NCI-H526 (cell line): Measurements from ENCODE around the gene RSPH6A.
"Not testable (repeated sequence)": the region's sequence is repeated elsewhere in the genome, so short reads cannot be mapped to it uniquely, and the experiment has no call there.

Experiments used
- DNase-seq, 2 experiments: peaks; one replicate each; lab custom pipeline; 2025; lab: John Stamatoyannopoulos, UW

RSPH6A gene

DNA sequence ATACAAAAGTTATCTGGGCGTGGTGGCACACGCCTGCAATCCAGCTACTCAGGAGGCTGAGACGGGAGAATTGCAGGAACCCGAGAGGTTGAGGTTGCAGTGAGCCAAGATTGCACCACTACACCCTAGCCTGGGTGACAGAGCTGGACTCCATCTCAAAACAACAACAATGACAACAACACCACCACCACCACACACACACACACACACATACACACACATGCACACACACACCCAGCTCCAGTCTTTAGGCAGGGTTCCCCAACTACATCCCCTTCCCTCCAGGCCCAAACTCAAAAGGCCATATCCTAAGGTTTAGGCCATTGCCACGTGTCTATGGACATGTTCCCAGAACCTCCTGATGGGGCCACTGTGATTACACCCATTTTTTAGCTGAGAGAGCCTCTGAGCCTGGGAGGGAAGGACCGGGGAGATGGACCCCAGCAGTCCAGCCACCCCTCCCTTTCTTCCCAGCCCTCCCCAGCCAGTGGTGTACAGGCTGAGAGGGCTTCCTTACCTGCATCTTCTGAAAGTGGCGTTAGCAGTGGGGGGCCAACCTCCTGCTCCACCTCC lies 13.4 kb downstream of the RSPH6A start:
- DNase-seq = no peak

GRCh38 chr19:45800070-45800553 lies 15.0 kb downstream of the RSPH6A start:
- DNase-seq = no peak

DNA sequence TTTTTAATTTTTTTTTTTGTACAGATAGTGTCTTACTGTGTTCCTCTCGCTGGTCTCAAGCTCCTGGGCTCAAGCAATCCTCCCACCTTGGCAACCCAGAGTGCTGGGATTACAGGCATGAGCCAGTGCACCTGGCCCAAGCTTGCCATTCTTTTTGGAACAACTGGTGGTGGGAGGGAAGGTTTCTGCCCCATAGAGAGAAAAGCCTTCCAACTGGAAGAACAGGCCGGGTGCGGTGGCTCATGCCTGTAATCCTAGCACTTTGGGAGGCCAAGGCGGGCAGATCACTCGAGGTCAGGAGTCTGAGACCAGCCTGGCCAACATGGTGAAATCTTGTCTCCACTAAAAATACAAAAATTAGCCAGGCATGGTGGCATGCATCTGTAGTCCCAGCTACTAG lies 15.6 kb downstream of the RSPH6A start:
- DNase-seq = not testable (repeated sequence)

DNA sequence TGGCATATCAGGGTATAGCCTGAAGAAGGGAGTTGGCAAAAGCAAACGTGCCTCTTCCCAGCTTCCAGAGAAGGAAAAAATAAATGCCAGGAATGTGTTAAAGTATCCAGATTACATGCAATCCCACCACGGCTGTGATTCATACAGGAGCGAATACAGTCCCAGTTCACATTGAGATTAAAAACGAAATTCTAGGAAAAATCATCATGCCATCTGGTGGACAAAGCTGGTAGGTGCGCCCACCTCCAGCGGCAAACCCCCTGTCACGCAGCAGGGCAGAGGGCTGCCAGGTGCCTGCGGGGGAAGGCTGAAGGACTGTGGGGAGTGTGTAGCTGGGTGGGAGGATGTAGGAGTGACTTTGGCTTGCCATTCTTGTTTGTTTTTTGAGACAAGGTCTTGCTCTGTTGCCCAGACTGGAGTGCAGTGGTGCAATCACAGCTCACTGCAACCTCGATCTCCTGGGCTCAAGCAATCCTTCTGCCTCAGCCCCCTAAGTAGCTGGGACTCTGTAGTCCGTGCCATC lies 16.1 kb downstream of the RSPH6A start:
- peak in 1 of 2 experiments; percentile 69 for DNase-seq

GRCh38 chr19:45794627-45795026 lies 20.5 kb downstream of the RSPH6A start:
- DNase-seq = no peak

- no peak for DNase-seq
Observed at GRCh38 chr19:45793876-45794275, 21.2 kb downstream of the RSPH6A start.

GRCh38 chr19:45793178-45793564 lies 21.9 kb downstream of the RSPH6A start:
- DNase-seq = no peak

- DNase-seq = peak; percentile 93 to 99
Observed at GRCh38 chr19:45792470-45793177, 22.5 kb downstream of the RSPH6A start, which contains the start of gene DMWD. Gene DMWD, minus strand, starts transcription at chr19:45792845. Its CDS starts 89 bp downstream, at chr19:45792756.

DNA sequence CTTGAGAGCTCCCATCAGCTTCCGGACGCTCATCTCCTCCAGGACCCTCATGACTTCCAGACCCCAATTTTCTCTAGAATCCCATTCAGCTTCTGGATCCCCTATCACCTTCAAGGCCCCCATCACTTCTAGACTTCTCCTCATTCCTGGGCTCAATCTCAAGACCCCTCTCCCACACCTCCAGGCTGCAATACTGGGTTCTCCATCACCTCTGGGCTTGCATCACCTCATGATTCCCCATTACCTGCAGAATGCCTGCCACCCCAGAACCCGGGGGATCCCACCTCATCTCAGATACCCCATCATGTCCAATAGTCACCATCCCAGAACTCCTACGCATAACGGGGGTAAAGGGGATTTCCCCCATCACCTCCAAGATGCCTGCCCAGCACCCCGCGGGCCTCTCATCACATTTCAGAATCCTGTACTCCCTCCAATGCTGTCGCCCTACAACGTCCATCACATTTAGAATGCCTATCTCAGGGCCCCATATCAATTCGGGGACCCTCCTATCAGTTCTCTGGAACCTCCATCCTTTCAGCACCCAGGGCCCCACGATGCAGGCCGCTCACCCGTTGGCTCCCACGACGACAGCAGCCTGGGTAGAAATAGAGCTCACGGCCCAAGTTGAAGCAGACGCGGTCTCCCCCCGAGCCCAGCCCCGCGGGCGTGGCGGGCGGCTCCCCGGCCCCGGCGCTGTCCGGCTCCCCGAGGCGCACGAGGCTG lies 23.2 kb downstream of the RSPH6A start:
- DNase-seq = no peak

GRCh38 chr19:45790942-45791341 lies 24.2 kb downstream of the RSPH6A start:
- no peak for DNase-seq

GRCh38 chr19:45789035-45789786 lies 25.9 kb downstream of the RSPH6A start:
- no peak for DNase-seq

GRCh38 chr19:45786533-45786894 lies 28.6 kb downstream of the RSPH6A start:
- no peak for DNase-seq

DNA sequence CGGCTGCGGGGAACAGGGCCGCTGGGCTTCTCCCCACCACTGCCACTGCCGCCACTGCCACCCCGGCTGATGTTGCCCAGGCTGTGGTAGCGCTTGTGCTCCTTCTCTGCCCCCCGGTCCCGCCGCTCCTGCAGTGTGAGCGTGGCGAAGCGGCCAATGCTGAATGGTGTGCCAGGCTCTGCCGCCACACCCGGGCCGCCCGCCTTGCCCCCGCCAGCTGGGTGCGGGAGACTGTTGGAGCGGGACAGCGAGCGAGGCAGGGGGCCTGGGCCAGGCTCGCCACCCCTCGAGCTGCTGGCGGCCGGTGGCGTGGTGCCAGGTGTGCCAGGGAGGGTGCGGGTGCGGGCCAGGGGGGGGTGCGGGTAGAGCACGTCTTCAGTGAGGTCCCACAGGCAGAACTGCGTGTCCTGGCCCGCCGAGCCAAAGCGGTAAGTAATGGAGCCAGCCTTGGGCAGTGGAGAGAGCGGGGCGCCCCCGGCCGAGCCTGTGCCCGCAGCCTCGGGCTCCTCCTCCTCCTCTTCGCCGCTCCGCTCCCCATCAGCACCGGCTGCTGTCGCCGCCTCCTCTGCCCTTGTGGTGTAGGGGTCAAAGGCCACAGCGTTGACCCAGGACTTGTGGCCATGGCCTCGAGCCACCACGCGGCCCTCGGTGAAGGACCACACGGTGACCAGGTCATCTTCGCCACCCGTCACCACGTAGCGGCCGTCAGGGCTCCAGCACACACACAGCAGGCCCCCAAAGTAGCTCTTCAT lies 29.2 kb downstream of the RSPH6A start:
- DNase-seq = no peak

DNA sequence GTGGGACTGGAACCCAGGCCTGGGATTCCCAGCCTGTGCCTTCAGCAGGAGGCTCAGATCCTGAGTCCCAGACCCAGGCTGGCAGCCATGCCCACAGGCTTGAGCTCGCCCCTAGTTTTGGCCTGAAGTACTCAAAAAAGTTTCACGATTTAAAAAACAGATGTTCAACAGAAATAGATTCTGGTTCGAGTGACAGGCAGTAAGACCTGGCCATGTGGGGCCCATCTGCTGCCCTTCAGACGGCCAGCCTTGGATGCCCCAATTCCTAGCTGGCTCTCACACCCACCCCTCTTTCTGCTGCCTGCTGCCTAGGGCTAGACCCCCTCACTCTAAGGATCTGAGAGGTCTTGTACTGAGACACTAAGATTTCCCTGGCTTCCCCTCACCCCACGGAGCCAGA lies 30.0 kb downstream of the RSPH6A start:
- DNase-seq = no peak

DNA sequence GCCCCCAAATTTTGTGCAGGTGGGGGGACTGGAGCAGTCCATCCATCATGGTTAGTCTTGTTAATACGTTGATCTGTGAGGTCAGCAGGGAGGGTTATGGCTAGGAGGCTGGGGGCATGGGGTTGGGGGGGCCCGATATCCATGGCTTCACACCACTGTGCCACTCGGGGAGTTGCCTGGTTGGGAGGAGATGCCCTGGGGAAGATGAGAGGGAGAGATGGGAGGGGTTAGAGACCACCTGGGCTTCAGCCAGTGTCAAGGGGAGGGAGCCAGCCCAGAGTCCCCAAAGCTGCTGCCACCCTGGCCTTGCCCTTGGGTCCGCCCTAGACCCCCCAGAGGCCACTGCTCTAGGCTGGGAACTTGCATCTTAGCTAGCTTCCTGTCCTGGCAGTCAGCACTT lies 31.0 kb downstream of the RSPH6A start:
- no peak for DNase-seq

DNA sequence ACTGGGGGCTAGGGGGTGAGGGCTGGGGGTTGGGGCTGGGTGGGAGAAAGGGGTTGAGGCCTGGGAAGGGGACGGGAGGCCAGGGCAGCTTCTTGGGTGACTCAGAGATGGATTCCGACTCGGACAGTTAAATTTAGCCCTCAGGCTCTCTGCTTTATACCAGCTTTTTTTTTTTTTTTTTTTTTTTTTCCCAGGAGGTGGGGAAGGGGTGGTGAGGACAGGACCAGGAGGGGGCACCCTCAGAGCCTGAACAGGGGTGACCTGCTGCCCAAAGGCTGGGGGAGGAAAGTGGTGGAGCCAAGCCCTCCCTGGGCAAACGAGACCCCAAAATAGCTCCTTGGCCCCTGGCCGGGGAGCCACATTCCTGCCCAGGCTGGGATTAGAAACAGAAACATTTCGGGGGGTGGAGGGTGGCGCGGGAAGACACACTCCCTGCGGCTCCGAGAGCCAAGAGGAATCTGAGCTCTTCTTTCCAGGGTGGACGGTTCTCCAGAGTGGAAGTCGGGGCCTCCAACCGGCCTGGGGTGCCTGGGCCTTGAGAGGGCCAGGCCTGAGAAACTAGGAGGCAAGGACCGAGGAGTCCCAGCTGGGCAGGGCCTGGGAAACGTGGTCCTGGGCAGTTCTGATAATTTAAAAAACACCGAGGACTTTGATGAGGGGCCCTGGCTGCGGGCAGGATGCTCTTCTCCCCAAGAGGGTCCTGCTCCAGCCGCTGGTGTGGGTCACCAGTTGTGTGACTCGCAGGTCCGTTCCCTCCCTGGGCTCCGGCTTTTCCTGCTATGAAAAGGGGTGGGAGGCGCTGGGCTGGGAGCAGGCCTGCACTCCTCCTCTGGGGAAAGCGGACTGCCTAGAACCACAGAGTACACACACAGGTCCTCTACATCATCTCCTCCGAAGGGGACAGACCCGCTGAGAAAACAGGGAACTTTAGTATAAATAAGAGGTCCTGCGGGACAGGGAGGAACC lies 32.0 kb downstream of the RSPH6A start:
- DNase-seq = no peak

DNA sequence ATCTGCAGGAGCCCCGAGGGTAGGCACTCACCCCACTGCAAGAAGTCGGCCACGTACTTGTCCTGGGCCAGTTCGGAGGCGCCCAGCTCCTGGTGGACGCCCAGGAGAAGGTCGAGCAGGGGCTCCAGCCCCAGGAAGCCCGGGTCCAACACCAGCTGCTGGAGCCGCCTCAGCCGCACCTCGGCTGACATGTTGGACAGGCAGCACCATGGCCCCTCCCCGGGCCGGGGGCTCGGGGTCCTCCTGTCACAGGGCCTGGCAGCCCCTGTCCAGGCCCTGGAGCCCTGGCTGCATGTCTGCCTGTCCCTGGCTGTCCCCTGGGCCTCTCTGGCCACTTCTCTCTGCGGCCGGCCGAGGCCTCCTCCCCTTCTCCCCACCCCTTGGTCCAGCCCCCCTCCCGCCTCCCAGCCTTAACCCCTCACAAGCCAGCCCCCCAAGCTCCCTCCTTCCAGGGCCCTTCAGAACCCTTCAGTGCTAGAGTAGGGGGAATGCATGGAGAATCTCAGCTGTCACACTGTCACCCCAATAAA lies 32.9 kb downstream of the RSPH6A start, which contains the start of gene DMPK:
DMPK (minus strand) TSS at position 329 of the 530 bp plus-strand sequence; CDS start at position 191, 138 bp downstream.
- DNase-seq = peak in 1 of 2 experiments; percentile 39

- peak in 1 of 2 experiments; percentile 74 for DNase-seq
Observed at GRCh38 chr19:45781214-45782161, 33.6 kb downstream of the RSPH6A start.
